ENCODE results near the gene HDAC4. TPM values are rescaled to one million over a fixed set of nuclear protein-coding genes. Genes with fewer than 3 reads are reported as not detected.
A peak's percentile ranks its signal among the peaks of the same experiment; 100 is the strongest.

The HDAC4 gene
- total RNA-seq, 4 donors from 2014 or later, result 68.0 to 123 (median 86.5) TPM

- TF ChIP-seq EP300 (IDR thresholded peaks at IDR 0.05) (peak in 1 of 2 donors; percentile 68), CTCF (IDR thresholded peaks at IDR 0.05) (peak in 1 of 5 experiments; percentile 28), POLR2A (IDR thresholded peaks at IDR 0.05) (no peak)
- 59% methylated on average over 15 of the region's 15 CpGs for WGBS, 2 donors
Observed at GRCh38 chr2:239138610-239139009, 262.2 kb downstream of the HDAC4 start.

GRCh38 chr2:239137898-239138283, 262.9 kb downstream of the HDAC4 start:
- H3K4me3 ChIP-seq, result no peak overlapping the region
- no peak for DNase-seq (ENCODE audit: low spot score in 2 of 2)
- TF ChIP-seq EP300 (IDR thresholded peaks at IDR 0.05), result no peak
- TF ChIP-seq POLR2A (IDR thresholded peaks at IDR 0.05), result no peak
- TF ChIP-seq CTCF (IDR thresholded peaks at IDR 0.05), result no peak
- peaks cover 2 to 85% (median 7%) of the 10 kb centered on the region in 3 donors for H3K36me3 ChIP-seq
- peak overlapping the region; percentile 71 to 86 (median 79) for H3K27ac ChIP-seq
- peaks cover 0 to 31% (median 0%) of the 10 kb centered on the region in 4 donors for H3K4me1 ChIP-seq
- H3K27me3 ChIP-seq, result no peaks in the 10 kb centered on the region
- WGBS, 2 donors, result 61 to 72% methylated on average over 3 of the region's 3 CpGs
- no peaks in the 10 kb centered on the region for H3K9me3 ChIP-seq

More at GRCh38 chr2:239138610-239139009, 262.2 kb downstream of the HDAC4 start:
- H3K4me1 ChIP-seq, result peaks cover 0 to 31% (median 0%) of the 10 kb centered on the region in 4 donors
- H3K36me3 ChIP-seq, result peaks cover 0 to 84% (median 7%) of the 10 kb centered on the region in 3 donors
- no peaks in the 10 kb centered on the region for H3K9me3 ChIP-seq
- no peak overlapping the region for H3K4me3 ChIP-seq
- H3K27me3 ChIP-seq, result no peaks in the 10 kb centered on the region
- no peak for DNase-seq (ENCODE audit: low spot score in 2 of 2)
- peak overlapping the region; percentile 71 to 86 (median 79) for H3K27ac ChIP-seq

GRCh38 chr2:239137165-239137897, 263.5 kb downstream of the HDAC4 start:
- Histone ChIP-seq H3K9me3 (no peaks in the 10 kb centered on the region), H3K4me3 (no peak overlapping the region), H3K36me3 (peaks cover 2 to 85% (median 7%) of the 10 kb centered on the region in 3 donors), H3K27ac (peak overlapping the region; percentile 16 to 86 (median 78)), H3K4me1 (peaks cover 0 to 33% (median 0%) of the 10 kb centered on the region in 4 donors), H3K27me3 (no peaks in the 10 kb centered on the region)
- no peak for TF ChIP-seq POLR2A (IDR thresholded peaks at IDR 0.05)
- TF ChIP-seq CTCF (IDR thresholded peaks at IDR 0.05), result no peak
- TF ChIP-seq EP300 (IDR thresholded peaks at IDR 0.05), result no peak
- WGBS, 2 donors, result 71 to 81% methylated on average over 23 to 25 of the region's 26 CpGs
- DNase-seq (ENCODE audit: low spot score in 2 of 2), result no peak

- no peaks in the 10 kb centered on the region for H3K9me3 ChIP-seq
- no peaks in the 10 kb centered on the region for H3K27me3 ChIP-seq
- peaks cover 2 to 85% (median 7%) of the 10 kb centered on the region in 3 donors for H3K36me3 ChIP-seq
- TF ChIP-seq CTCF (IDR thresholded peaks at IDR 0.05) (no peak), POLR2A (IDR thresholded peaks at IDR 0.05) (no peak), EP300 (IDR thresholded peaks at IDR 0.05) (no peak)
- H3K27ac ChIP-seq, result peak overlapping the region in 3 of 4 donors; percentile 71 to 86 (median 84)
- DNase-seq (ENCODE audit: low spot score in 2 of 2), result no peak
- H3K4me3 ChIP-seq, result no peak overlapping the region
- H3K4me1 ChIP-seq, result peaks cover 0 to 39% (median 0%) of the 10 kb centered on the region in 4 donors
- WGBS, 2 donors, result 87% methylated on average over 6 of the region's 6 CpGs
Observed at GRCh38 chr2:239136762-239137161, 264.1 kb downstream of the HDAC4 start.

- no peak for TF ChIP-seq EP300 (IDR thresholded peaks at IDR 0.05)
- no peak for TF ChIP-seq POLR2A (IDR thresholded peaks at IDR 0.05)
- TF ChIP-seq CTCF (IDR thresholded peaks at IDR 0.05), result no peak
- DNase-seq (ENCODE audit: low spot score in 2 of 2), result no peak
- no peaks in the 10 kb centered on the region for H3K9me3 ChIP-seq
- H3K27me3 ChIP-seq, result no peaks in the 10 kb centered on the region
- no peak overlapping the region for H3K4me3 ChIP-seq
- peak overlapping the region in 2 of 4 donors; percentile 84 to 86 for H3K27ac ChIP-seq
- H3K4me1 ChIP-seq, result peaks cover 0 to 45% (median 1%) of the 10 kb centered on the region in 4 donors
- H3K36me3 ChIP-seq, result peaks cover 2 to 85% (median 7%) of the 10 kb centered on the region in 3 donors
- 70 to 74% methylated on average over 3 of the region's 3 CpGs for WGBS, 2 donors
Observed at GRCh38 chr2:239136203-239136602, 264.6 kb downstream of the HDAC4 start.

All from tibial nerve (tissue), 4 donors.